Subcutaneous adipose tissue (tissue), 4 donors: ENCODE results near the gene NIPSNAP3A. TPM values are rescaled to one million over a fixed set of nuclear protein-coding genes. Genes with fewer than 3 reads are reported as not detected.

Source experiments
- total RNA-seq, 4 donors: library from RNA; depleted of rRNA; stranded (reverse); fragments of >200 nt; gene quantifications; one replicate each; pipeline ENCODE4 v1.1.0, GENCODE V29; 2016
- TF ChIP-seq, protein P1 (sequence below): fragments of 450-650 bp; IDR thresholded peaks from one replicate; pipeline ENCODE4 v1.5.1; 2016; ENCODE audit warnings: low read depth, mild to moderate bottlenecking, control low read depth, antibody characterized with exemption, moderate library complexity

Gene NIPSNAP3A
- total RNA-seq = 10 to 100 TPM; 39.8 to 51.0 (median 42.5) TPM

DNA sequence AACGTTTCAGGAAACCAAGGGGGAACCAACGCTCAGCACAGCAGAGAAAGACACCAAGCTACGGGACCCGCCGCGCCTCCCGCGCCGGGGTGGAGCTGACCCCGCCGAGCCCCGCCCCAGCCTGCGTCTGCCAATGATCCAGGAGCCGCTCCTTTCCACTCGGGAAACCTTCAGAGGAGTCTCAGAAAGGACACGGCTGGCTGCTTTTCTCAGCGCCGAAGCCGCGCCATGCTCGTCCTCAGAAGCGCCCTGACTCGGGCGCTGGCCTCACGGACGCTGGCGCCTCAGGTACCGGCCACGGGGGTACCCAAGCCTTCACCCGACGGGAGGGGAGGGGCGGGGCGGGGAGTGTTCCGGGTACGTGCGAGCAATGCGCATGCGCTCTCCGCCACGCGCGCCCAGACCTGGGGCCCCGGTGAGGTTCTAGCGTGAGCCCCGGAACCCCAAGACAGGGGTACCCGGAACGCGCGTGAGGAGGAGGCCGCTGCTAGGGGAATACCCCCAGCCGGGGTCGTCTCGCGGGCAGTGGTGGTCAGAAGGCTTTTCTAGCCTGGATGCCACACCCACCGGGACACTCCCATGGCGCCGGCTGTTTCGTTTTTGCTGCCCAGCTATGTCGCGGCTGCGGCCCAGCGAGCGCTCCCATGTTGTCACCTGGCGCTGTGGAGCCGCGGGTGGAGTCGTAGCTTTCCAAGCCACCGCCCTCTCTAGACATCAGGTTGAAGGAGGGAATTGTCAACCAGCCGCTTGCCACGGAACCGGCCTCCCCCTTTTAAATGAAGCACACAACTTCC lies at the start of gene NIPSNAP3A:
NIPSNAP3A (plus strand) TSS at position 119 of the 794 bp plus-strand sequence; CDS start at position 229, 110 bp downstream.
- TF ChIP-seq, protein P1, sequence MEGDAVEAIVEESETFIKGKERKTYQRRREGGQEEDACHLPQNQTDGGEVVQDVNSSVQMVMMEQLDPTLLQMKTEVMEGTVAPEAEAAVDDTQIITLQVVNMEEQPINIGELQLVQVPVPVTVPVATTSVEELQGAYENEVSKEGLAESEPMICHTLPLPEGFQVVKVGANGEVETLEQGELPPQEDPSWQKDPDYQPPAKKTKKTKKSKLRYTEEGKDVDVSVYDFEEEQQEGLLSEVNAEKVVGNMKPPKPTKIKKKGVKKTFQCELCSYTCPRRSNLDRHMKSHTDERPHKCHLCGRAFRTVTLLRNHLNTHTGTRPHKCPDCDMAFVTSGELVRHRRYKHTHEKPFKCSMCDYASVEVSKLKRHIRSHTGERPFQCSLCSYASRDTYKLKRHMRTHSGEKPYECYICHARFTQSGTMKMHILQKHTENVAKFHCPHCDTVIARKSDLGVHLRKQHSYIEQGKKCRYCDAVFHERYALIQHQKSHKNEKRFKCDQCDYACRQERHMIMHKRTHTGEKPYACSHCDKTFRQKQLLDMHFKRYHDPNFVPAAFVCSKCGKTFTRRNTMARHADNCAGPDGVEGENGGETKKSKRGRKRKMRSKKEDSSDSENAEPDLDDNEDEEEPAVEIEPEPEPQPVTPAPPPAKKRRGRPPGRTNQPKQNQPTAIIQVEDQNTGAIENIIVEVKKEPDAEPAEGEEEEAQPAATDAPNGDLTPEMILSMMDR = no peak

DNA sequence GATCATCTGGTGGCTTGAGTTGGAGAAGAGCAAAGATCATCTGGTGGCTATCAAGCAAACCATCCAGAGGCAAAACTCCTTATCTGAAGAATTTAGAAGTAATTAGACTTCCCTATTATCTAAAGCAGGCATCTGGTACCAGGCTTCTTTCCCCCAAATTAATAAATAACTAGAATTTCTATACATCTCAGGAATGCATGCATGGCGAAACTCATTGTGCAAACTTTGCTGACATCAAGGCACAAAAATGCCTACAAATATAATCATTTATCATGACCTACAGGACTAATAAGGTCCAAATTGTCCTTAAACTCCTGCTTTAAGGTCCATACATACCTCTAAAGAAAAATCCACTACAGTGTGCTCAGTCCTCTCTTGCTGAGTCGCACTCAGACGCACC lies 47.2 kb upstream of the NIPSNAP3A start:
- TF ChIP-seq, protein P1 = no peak

DNA sequence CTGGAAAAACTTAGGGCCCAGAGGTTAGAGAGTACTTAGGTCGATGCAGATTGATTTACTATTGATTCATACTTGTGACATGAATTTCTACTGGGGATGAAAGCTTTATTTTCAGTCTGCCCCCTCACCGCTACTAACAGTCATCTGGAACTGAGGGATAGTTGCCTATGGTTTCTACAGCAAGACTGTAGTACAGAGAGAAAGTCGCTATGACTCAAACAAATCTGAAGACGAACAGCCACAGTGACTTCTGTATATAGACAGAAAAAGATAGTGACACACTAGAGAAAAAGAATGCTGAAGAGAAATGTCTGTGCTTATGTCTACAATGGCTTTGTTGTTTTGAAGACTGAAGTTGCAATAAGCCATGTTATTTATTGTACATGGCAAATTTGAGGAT lies 35.9 kb upstream of the NIPSNAP3A start:
- TF ChIP-seq, protein P1 = no peak

DNA sequence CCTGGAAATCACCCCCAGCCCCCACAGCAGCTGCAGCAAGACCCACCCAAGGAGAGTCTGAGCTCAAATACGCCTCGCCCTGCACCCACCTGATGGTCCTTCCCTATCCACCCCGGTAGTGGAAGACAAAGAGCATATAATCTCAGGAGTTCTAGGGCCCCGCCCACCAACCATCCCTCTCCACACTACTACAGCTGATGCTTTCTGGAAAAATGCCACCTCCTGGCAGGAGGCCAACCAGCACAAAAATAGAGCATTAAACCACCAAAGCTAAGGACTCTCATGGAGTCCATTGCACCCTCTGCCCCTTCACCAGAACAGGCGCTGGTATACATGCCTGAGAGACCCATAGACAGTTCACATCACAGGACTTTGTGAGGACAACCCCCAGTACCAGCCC lies 22.5 kb upstream of the NIPSNAP3A start:
- TF ChIP-seq, protein P1 = no peak

DNA sequence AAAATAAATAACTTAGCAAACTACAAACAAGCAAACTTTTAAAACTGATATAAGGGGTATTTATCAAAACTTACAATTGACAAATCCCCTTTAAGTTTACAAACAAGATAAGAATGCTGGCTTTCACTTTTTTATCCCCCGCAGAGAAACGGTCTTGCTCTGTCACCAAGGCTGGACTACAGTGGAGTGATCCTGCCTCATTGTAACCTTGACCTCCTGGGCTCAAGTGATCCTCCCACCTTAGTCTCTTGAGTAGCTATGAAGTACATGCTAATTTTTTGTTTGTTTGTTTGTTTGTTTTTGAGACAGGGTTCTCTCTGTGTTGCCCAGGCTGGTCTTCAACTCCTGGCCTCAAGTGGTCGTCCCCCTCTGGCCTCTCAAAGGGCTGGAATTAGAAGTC lies 9.0 kb upstream of the NIPSNAP3A start:
- TF ChIP-seq, protein P1 = no peak

DNA sequence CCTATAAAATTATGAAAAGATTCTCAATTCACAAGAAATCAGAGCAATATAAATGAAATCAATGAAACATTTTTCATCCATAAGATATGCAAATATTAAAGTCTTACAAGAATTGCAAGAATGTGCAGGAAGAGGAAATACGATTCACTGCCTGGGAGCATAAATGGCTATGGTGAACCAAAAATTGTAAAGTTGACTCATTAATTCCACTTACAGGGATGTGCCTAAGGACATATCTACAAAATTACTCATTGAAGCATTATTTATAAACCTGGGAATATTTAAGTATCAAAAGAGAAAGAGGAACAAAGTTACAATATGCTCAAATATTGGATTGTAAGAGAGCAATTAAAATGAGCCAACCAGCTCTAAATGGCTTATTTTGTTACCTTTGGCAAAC lies 6.9 kb upstream of the NIPSNAP3A start:
- TF ChIP-seq, protein P1 = no peak

DNA sequence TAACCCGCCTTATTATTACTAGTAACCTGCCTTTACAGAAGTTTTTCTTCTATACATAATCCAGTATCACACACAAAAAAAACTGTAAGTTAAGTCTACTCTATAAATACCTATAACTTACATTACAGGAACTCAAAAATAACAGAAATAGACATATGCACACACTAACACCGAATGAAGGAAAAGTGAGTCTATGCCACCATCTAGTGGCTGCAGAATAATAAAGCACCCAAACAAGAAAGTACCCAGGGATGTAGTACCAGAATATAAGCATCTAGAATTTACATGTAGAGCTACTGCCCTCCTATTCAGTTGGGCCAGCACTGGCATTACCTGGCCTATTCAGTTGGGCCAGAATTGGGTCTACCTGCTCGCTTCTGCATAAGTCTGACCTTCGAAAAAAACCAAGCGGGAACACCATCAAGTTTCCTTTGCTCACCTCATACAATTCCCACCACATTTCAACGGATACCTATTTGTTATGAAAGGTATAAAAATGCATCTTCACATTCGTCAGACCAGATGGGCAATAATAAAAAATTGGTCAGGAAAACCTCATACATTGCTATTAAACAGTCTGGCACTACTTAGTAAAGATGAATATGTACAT lies 4.0 kb upstream of the NIPSNAP3A start:
- TF ChIP-seq, protein P1 = no peak
